ENCODE data around the gene GRM4.

The GRM4 gene

GRCh38 chr6:33984466-33985312, 161.2 kb downstream of the GRM4 start:
- H3K9me3 Mint-ChIP-seq, result no peaks in the 10 kb centered on the region
- H3K27me3 Mint-ChIP-seq, result no peaks in the 10 kb centered on the region
- no peaks in the 10 kb centered on the region for H3K36me3 Mint-ChIP-seq (ENCODE audit: low read depth)
- no peak overlapping the region for H3K4me3 Mint-ChIP-seq
- no peak overlapping the region for H3K27ac Mint-ChIP-seq
- no peaks in the 10 kb centered on the region for H3K4me1 Mint-ChIP-seq (ENCODE audit: low read depth)

GRCh38 chr6:33983721-33984465, 162.0 kb downstream of the GRM4 start:
- H3K27me3 Mint-ChIP-seq, result no peaks in the 10 kb centered on the region
- H3K4me1 Mint-ChIP-seq (ENCODE audit: low read depth), result no peaks in the 10 kb centered on the region
- no peak overlapping the region for H3K4me3 Mint-ChIP-seq
- no peak overlapping the region for H3K27ac Mint-ChIP-seq
- no peaks in the 10 kb centered on the region for H3K36me3 Mint-ChIP-seq (ENCODE audit: low read depth)
- no peaks in the 10 kb centered on the region for H3K9me3 Mint-ChIP-seq

- Mint-ChIP-seq H3K4me3 (no peak overlapping the region), H3K4me1 (ENCODE audit: low read depth) (no peaks in the 10 kb centered on the region), H3K27me3 (no peaks in the 10 kb centered on the region), H3K27ac (no peak overlapping the region), H3K36me3 (ENCODE audit: low read depth) (no peaks in the 10 kb centered on the region), H3K9me3 (no peaks in the 10 kb centered on the region)
These were observed 162.7 kb downstream of the GRM4 start for GRCh38 chr6:33983109-33983716.

- Mint-ChIP-seq H3K36me3 (ENCODE audit: low read depth) (no peaks in the 10 kb centered on the region), H3K27me3 (peaks cover 8% of the 10 kb centered on the region), H3K27ac (no peak overlapping the region), H3K4me1 (ENCODE audit: low read depth) (peaks cover 1% of the 10 kb centered on the region), H3K9me3 (no peaks in the 10 kb centered on the region), H3K4me3 (no peak overlapping the region)
These were observed 164.0 kb downstream of the GRM4 start for GRCh38 chr6:33981861-33982260.

GRCh38 chr6:33981421-33981820, 164.5 kb downstream of the GRM4 start:
- no peaks in the 10 kb centered on the region for H3K9me3 Mint-ChIP-seq
- no peak overlapping the region for H3K27ac Mint-ChIP-seq
- no peaks in the 10 kb centered on the region for H3K36me3 Mint-ChIP-seq (ENCODE audit: low read depth)
- peaks cover 13% of the 10 kb centered on the region for H3K27me3 Mint-ChIP-seq
- no peak overlapping the region for H3K4me3 Mint-ChIP-seq
- H3K4me1 Mint-ChIP-seq (ENCODE audit: low read depth), result peaks cover 5% of the 10 kb centered on the region

GRCh38 chr6:33980176-33981175, 165.4 kb downstream of the GRM4 start:
- H3K36me3 Mint-ChIP-seq (ENCODE audit: low read depth), result no peaks in the 10 kb centered on the region
- no peaks in the 10 kb centered on the region for H3K9me3 Mint-ChIP-seq
- H3K27me3 Mint-ChIP-seq, result peaks cover 20% of the 10 kb centered on the region
- H3K4me3 Mint-ChIP-seq, result no peak overlapping the region
- H3K4me1 Mint-ChIP-seq (ENCODE audit: low read depth), result peaks cover 5% of the 10 kb centered on the region
- H3K27ac Mint-ChIP-seq, result no peak overlapping the region

GRCh38 chr6:33979750-33980149, 166.1 kb downstream of the GRM4 start:
- Mint-ChIP-seq H3K36me3 (ENCODE audit: low read depth) (no peaks in the 10 kb centered on the region), H3K9me3 (no peaks in the 10 kb centered on the region), H3K27me3 (peaks cover 20% of the 10 kb centered on the region), H3K27ac (no peak overlapping the region), H3K4me1 (ENCODE audit: low read depth) (peaks cover 5% of the 10 kb centered on the region), H3K4me3 (no peak overlapping the region)

- Mint-ChIP-seq H3K27me3 (peaks cover 32% of the 10 kb centered on the region), H3K4me1 (ENCODE audit: low read depth) (peaks cover 5% of the 10 kb centered on the region), H3K4me3 (no peak overlapping the region), H3K27ac (no peak overlapping the region), H3K9me3 (no peaks in the 10 kb centered on the region), H3K36me3 (ENCODE audit: low read depth) (no peaks in the 10 kb centered on the region)
These were observed 167.3 kb downstream of the GRM4 start for GRCh38 chr6:33978412-33979150.

- Mint-ChIP-seq H3K27me3 (peaks cover 34% of the 10 kb centered on the region), H3K4me1 (ENCODE audit: low read depth) (peaks cover 5% of the 10 kb centered on the region), H3K27ac (no peak overlapping the region), H3K9me3 (no peaks in the 10 kb centered on the region), H3K4me3 (no peak overlapping the region), H3K36me3 (ENCODE audit: low read depth) (no peaks in the 10 kb centered on the region)
These were observed 168.1 kb downstream of the GRM4 start for GRCh38 chr6:33977606-33978411.

- H3K27ac Mint-ChIP-seq, result no peak overlapping the region
- H3K36me3 Mint-ChIP-seq (ENCODE audit: low read depth), result no peaks in the 10 kb centered on the region
- peaks cover 43% of the 10 kb centered on the region for H3K27me3 Mint-ChIP-seq
- no peak overlapping the region for H3K4me3 Mint-ChIP-seq
- no peaks in the 10 kb centered on the region for H3K9me3 Mint-ChIP-seq
- H3K4me1 Mint-ChIP-seq (ENCODE audit: low read depth), result peaks cover 5% of the 10 kb centered on the region
These were observed 169.2 kb downstream of the GRM4 start for GRCh38 chr6:33976437-33977360.

- no peaks in the 10 kb centered on the region for H3K36me3 Mint-ChIP-seq (ENCODE audit: low read depth)
These were observed 170.0 kb downstream of the GRM4 start for GRCh38 chr6:33975661-33976436.

GRCh38 chr6:33974471-33974870, 171.4 kb downstream of the GRM4 start:
- Mint-ChIP-seq H3K4me1 (ENCODE audit: low read depth) (peaks cover 5% of the 10 kb centered on the region), H3K4me3 (no peak overlapping the region), H3K9me3 (no peaks in the 10 kb centered on the region), H3K27ac (no peak overlapping the region), H3K27me3 (peaks cover 52% of the 10 kb centered on the region), H3K36me3 (ENCODE audit: low read depth) (no peaks in the 10 kb centered on the region)

More at GRCh38 chr6:33975661-33976436, 170.0 kb downstream of the GRM4 start:
- peaks cover 5% of the 10 kb centered on the region for H3K4me1 Mint-ChIP-seq (ENCODE audit: low read depth)
- H3K27ac Mint-ChIP-seq, result no peak overlapping the region
- no peaks in the 10 kb centered on the region for H3K9me3 Mint-ChIP-seq
- no peak overlapping the region for H3K4me3 Mint-ChIP-seq
- H3K27me3 Mint-ChIP-seq, result peaks cover 47% of the 10 kb centered on the region

Measured in stimulated activated naive CD8-positive, alpha-beta T cell treated with anti-CD3 and anti-CD28 coated beads, Interleukin-15, Interleukin-2, amounts not matched to agents 100 ng/mL and 50 ng/mL, for 24 hours (primary cell).